Astrocyte of the spinal cord (primary cell): Measurements from ENCODE around the gene SURF1.
"Not testable (repeated sequence)": the region's sequence is repeated elsewhere in the genome, so short reads cannot be mapped to it uniquely, and the experiment has no call there.

Source experiments
- DNase-seq: peaks from one replicate; pipeline ENCODE4 v3.0.0; 2011; ENCODE audit warnings: low read depth, low spot score
- H3K4me3 ChIP-seq: 2 replicates; pipeline ENCODE4 v1.5.1; 2011; ENCODE audit warnings: low read depth, mild to moderate bottlenecking, low read length, moderate library complexity
- CTCF ChIP-seq: IDR thresholded peaks from 2 replicates; pipeline ENCODE4 v1.5.1; 2012; ENCODE audit warnings: low read depth, mild to moderate bottlenecking, low read length, inconsistent platforms
- in situ Hi-C: cut with HindIII; loops from 2 replicates; pipeline ENCODE4 v1.10.0; 2017; ENCODE audit warnings: low sequenced_read_pairs

The SURF1 gene

GRCh38 chr9:133322701-133323100 is 33.6 kb downstream of the SURF1 start:
- in situ Hi-C loops = no loop called here
- H3K4me3 ChIP-seq = no peak overlapping the region
- DNase-seq = no peak
- no peak for TF ChIP-seq CTCF

- no peak for DNase-seq
- TF ChIP-seq CTCF = no peak
- no peak overlapping the region for H3K4me3 ChIP-seq
- in situ Hi-C loops = no loop called here
Measured at GRCh38 chr9:133321411-133321935, 34.8 kb downstream of the SURF1 start.

- TF ChIP-seq CTCF = no peak
- DNase-seq = no peak
- in situ Hi-C loops = no loop called here
- no peak overlapping the region for H3K4me3 ChIP-seq
Measured at GRCh38 chr9:133320421-133320881, 35.8 kb downstream of the SURF1 start.

GRCh38 chr9:133317551-133317950 is 38.7 kb downstream of the SURF1 start:
- H3K4me3 ChIP-seq, DNase-seq, in situ Hi-C loops: not testable (repeated sequence)

- in situ Hi-C loops = no loop called here
- H3K4me3 ChIP-seq = no peak overlapping the region
- DNase-seq = no peak
- no peak for TF ChIP-seq CTCF
Measured at GRCh38 chr9:133315997-133316396, 40.3 kb downstream of the SURF1 start.

- in situ Hi-C loops = no loop called here
- TF ChIP-seq CTCF = no peak
- H3K4me3 ChIP-seq = no peak overlapping the region
- DNase-seq = no peak
Measured at GRCh38 chr9:133309608-133310007, 46.7 kb downstream of the SURF1 start.

GRCh38 chr9:133307301-133307700 is 49.0 kb downstream of the SURF1 start:
- in situ Hi-C loops = no loop called here
- no peak for DNase-seq
- no peak overlapping the region for H3K4me3 ChIP-seq
- no peak for TF ChIP-seq CTCF
